WTC11 (cell line): ENCODE data around the gene SLC25A38.

Experiments used
- CREB1 ChIP-seq: sonication (generic); formaldehyde crosslinking; IDR thresholded peaks from 2 replicates; pipeline ENCODE4 v1.8.0; 2023; ENCODE audit warnings: mild to moderate bottlenecking, missing genetic modification reagents
- FOXK1 ChIP-seq: sonication (generic); formaldehyde crosslinking; IDR thresholded peaks from 2 replicates; pipeline ENCODE4 v1.8.0; 2022; ENCODE audit warnings: mild to moderate bottlenecking, moderate library complexity, missing genetic modification reagents
- FOXP4 ChIP-seq: sonication (generic); formaldehyde crosslinking; IDR thresholded peaks from 2 replicates; pipeline ENCODE4 v1.8.0; 2022; ENCODE audit warnings: mild to moderate bottlenecking, missing genetic modification reagents
- GABPB1 ChIP-seq: sonication (generic); formaldehyde crosslinking; IDR thresholded peaks from 2 replicates; pipeline ENCODE4 v1.8.1; 2023; ENCODE audit warnings: mild to moderate bottlenecking, missing genetic modification reagents
- JUN ChIP-seq: sonication (generic); formaldehyde crosslinking; IDR thresholded peaks from 2 replicates; pipeline ENCODE4 v1.8.0; 2023; ENCODE audit warnings: mild to moderate bottlenecking, missing genetic modification reagents
- TCF7 ChIP-seq: sonication (generic); formaldehyde crosslinking; IDR thresholded peaks from 2 replicates; pipeline ENCODE4 v1.8.0; 2022; ENCODE audit warnings: mild to moderate bottlenecking, low read depth, missing genetic modification reagents, moderate library complexity
- TEAD4 ChIP-seq: sonication (generic); formaldehyde crosslinking; IDR thresholded peaks from 2 replicates; pipeline ENCODE4 v1.8.0; 2022; ENCODE audit warnings: mild to moderate bottlenecking, missing genetic modification reagents
- TP53 ChIP-seq: sonication (generic); formaldehyde crosslinking; IDR thresholded peaks from 2 replicates; pipeline ENCODE4 v1.8.1; 2023; ENCODE audit warnings: mild to moderate bottlenecking, missing genetic modification reagents
- TF ChIP-seq, protein P1 (sequence below): fragments of 200-600 bp; IDR thresholded peaks from 2 replicates; pipeline ENCODE4 v1.8.0; 2022; ENCODE audit warnings: antibody characterized with exemption

DNA sequence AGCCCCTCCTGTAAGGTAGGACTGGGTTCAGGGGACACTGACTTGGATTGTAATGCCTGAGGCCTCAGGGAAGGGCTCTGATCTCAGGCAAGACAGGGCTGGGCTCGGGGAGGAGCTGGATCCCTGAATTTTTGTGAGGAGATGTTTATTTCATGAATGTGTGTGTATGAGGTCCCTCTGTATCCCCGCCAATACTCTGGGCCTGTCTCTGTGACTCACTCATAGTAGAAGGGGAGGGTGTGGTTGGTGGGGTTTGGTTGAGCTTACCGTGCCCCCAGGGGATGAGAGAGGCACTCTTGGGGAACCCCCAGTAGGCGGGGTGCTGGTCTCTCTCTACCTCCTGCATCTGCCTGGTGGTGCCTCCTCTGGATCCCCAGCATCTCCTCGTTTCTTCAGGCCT is 51.4 kb downstream of the SLC25A38 start:
- TF ChIP-seq, protein P1, sequence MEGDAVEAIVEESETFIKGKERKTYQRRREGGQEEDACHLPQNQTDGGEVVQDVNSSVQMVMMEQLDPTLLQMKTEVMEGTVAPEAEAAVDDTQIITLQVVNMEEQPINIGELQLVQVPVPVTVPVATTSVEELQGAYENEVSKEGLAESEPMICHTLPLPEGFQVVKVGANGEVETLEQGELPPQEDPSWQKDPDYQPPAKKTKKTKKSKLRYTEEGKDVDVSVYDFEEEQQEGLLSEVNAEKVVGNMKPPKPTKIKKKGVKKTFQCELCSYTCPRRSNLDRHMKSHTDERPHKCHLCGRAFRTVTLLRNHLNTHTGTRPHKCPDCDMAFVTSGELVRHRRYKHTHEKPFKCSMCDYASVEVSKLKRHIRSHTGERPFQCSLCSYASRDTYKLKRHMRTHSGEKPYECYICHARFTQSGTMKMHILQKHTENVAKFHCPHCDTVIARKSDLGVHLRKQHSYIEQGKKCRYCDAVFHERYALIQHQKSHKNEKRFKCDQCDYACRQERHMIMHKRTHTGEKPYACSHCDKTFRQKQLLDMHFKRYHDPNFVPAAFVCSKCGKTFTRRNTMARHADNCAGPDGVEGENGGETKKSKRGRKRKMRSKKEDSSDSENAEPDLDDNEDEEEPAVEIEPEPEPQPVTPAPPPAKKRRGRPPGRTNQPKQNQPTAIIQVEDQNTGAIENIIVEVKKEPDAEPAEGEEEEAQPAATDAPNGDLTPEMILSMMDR = no peak
- TF ChIP-seq TEAD4 (CRISPR knock-in tag) = no peak
- no peak for TF ChIP-seq CREB1
- no peak for TF ChIP-seq JUN (CRISPR knock-in tag)
- TF ChIP-seq FOXK1 (CRISPR knock-in tag) = no peak
- no peak for TF ChIP-seq FOXP4 (CRISPR knock-in tag)
- no peak for TF ChIP-seq TP53 (CRISPR knock-in tag)
- TF ChIP-seq TCF7 = no peak
- no peak for TF ChIP-seq GABPB1 (CRISPR knock-in tag)
